Heart left ventricle (tissue), 16 donors: ENCODE measurements around the gene WSCD1. TPM values are rescaled to one million over a fixed set of nuclear protein-coding genes. Genes with fewer than 3 reads are reported as not detected.

Source experiments
- ATAC-seq, 4 donors: fragments of 200-7000 bp; cut with Tn5 transposase; one replicate each; pipeline ENCODE4 v1.9.1; 2020 to 2022; ENCODE audit warnings: moderate library complexity in 4 of 4, mild to moderate bottlenecking in 3 of 4, moderate number of reproducible peaks in 1 of 4
- DNase-seq, 5 donors: peaks; one replicate each; pipeline ENCODE4 v3.0.0-alpha.2; 2020
- H3K27ac ChIP-seq, 12 donors: fragments of 200-600 bp; sonication (generic) in 4 of 12; one replicate each; pipeline versions ENCODE4 v1.5.0 to v1.8.0; 2016 to 2022; ENCODE audit warnings: mild to moderate bottlenecking in 2 of 12
- H3K27me3 ChIP-seq, 9 donors: fragments of 200-600 bp; sonication (generic) in 2 of 9; one replicate each; pipeline versions ENCODE4 v1.5.1 to v1.8.0; 2016 to 2022; ENCODE audit warnings: mild to moderate bottlenecking in 3 of 9
- H3K36me3 ChIP-seq, 9 donors: fragments of 200-600 bp; sonication (generic) in 2 of 9; one replicate each; pipeline versions ENCODE4 v1.5.0 to v1.8.0; 2018 to 2022; ENCODE audit warnings: mild to moderate bottlenecking in 2 of 9
- H3K4me1 ChIP-seq, 12 donors: fragments of 200-600 bp; sonication (generic) in 4 of 12; one replicate each; pipeline versions ENCODE4 v1.5.0 to v1.8.0; 2016 to 2022; ENCODE audit warnings: mild to moderate bottlenecking in 3 of 12
- H3K4me3 ChIP-seq, 12 donors: fragments of 200-600 bp; sonication (generic) in 4 of 12; one replicate each; pipeline versions ENCODE4 v1.5.0 to v1.8.0; 2017 to 2022; ENCODE audit warnings: mild to moderate bottlenecking in 9 of 12, moderate library complexity in 4 of 12
- H3K9me3 ChIP-seq, 12 donors: fragments of 200-600 bp; sonication (generic) in 4 of 12; one replicate each; pipeline versions ENCODE4 v1.5.0 to v1.8.0; 2016 to 2022; ENCODE audit warnings: mild to moderate bottlenecking in 1 of 12
- CTCF ChIP-seq, 12 donors: fragments of 200-600 bp; sonication (generic) in 4 of 12; IDR thresholded peaks; one replicate each; pipeline versions ENCODE4 v1.5.0 to v1.8.0; 2018 to 2022; ENCODE audit warnings: antibody characterized with exemption in 12 of 12, mild to moderate bottlenecking in 5 of 12
- POLR2A ChIP-seq, 2 donors: fragments of 450-650 bp; IDR thresholded peaks; one replicate each; pipeline ENCODE4 v1.6.1; 2017; ENCODE audit warnings: antibody characterized with exemption in 2 of 2, mild to moderate bottlenecking in 2 of 2, moderate library complexity in 2 of 2
- whole genome bisulfite sequencing, 4 donors: extraction: QIAGEN DNeasy Blood & Tissue Kit in 2 of 4; methylation state at CpG; one replicate each; pipeline versions ENCODE4 v1.1.5 to v1.1.7; 2013 to 2018; 5-methylcytosine and 5-hydroxymethylcytosine counted together
- intact Hi-C, 10 donors: fragments of 100-400 bp; cut with DNase I; formaldehyde crosslinking; loops; one replicate each; pipeline versions ENCODE4 v1.11.1 to v1.14.2; 2022
- polyA plus RNA-seq, 2 donors: library from polyadenylated mRNA; stranded (reverse); fragments of 200-250 nt; gene quantifications; one replicate each; pipeline ENCODE4 v1.2.3, GENCODE V29; 2013
- total RNA-seq, 9 donors: library from RNA; depleted of rRNA in 2 of 9; stranded (reverse); fragments of >200 nt in 2 of 9; fragmentation: NEBNext Ultra II Directional in 3 of 9; extraction: Animal tissue kit (Norgen Biotek cat#: 25700) in 3 of 9; gene quantifications; one replicate each; pipeline versions ENCODE4 v1.1.0 to v1.2.4, GENCODE V29; 2016 to 2023
- donor health status: ischemic (EF 13 %, LVEDD 7.1; RV severe dilation, severe dysfunction).
- donor health status: healthy with polysubstance abuse.
- donor health status: DM: no; HTN: yes; CAD: no.
- donor health status: DM: no; HTN: no; CAD: no.
- donor health status: ischemic (EF 25% LVEDD 6.9; RV normal size, moderate dysfunction).
- donor health status: ischemic (EF 25% LVEDD 5.7; RV mildly dilated, moderate dysfunction).
- donor health status: healthy.
- donor health status: DM: yes; HTN: yes; CAD: no.
- donor health status: ischemic (EF 35%, LVEDD 5.7; RV mildly dilated, moderate dysfunction).
- donor health status: nonischemic (EF 11% LVEDD 7.7; RV severe dilation, severe dysfunction).
- donor health status: DM: yes; HTN: yes; CAD: no.
- donor health status: PGD.
- donor health status: ischemic (EF 29% LVEDD 5.4; RV normal size, mild dysfunction).
- donor health status: nonischemic (EF 23%, LVEDD 6.1; RV moderate dilation, normal function).

Gene WSCD1
- total and polyA plus RNA-seq, 11 donors: 2.5 to 12.4 (median 4.4) TPM

GRCh38 chr17:6056104-6056503 is 14.1 kb upstream of the WSCD1 start:
- DNase-seq: no peak
- Histone ChIP-seq H3K27me3 (peaks cover 0 to 27% (median 5%) of the 10 kb centered on the region in 9 donors), H3K9me3 (no peaks in the 10 kb centered on the region), H3K4me3 (no peak overlapping the region), H3K36me3 (no peaks in the 10 kb centered on the region), H3K27ac (no peak overlapping the region), H3K4me1 (no peaks in the 10 kb centered on the region)
- TF ChIP-seq CTCF (IDR thresholded peaks at IDR 0.05) (no peak), POLR2A (IDR thresholded peaks at IDR 0.05) (no peak)
- ATAC-seq: no peak
- WGBS, 4 donors: 89 to 94% (median 92%) methylated on average over 2 of the region's 2 CpGs
- intact Hi-C loops: no loop called here

- 62 to 72% (median 63%) methylated on average over 7 to 8 of the region's 8 CpGs for WGBS, 4 donors
- H3K36me3 ChIP-seq: no peaks in the 10 kb centered on the region
- H3K4me1 ChIP-seq: no peaks in the 10 kb centered on the region
- H3K27ac ChIP-seq: no peak overlapping the region
- intact Hi-C loops: no loop called here
- ATAC-seq: no peak
- DNase-seq: no peak
- H3K9me3 ChIP-seq: no peaks in the 10 kb centered on the region
- TF ChIP-seq CTCF (IDR thresholded peaks at IDR 0.05) (no peak), POLR2A (IDR thresholded peaks at IDR 0.05) (no peak)
- peaks cover 0 to 30% (median 5%) of the 10 kb centered on the region in 9 donors for H3K27me3 ChIP-seq
- no peak overlapping the region for H3K4me3 ChIP-seq
Measured at GRCh38 chr17:6057562-6057961, 12.6 kb upstream of the WSCD1 start.

GRCh38 chr17:6059406-6059805 is 10.8 kb upstream of the WSCD1 start:
- Histone ChIP-seq H3K4me1 (no peaks in the 10 kb centered on the region), H3K27me3 (peaks cover 0 to 47% (median 5%) of the 10 kb centered on the region in 9 donors), H3K9me3 (no peaks in the 10 kb centered on the region), H3K4me3 (no peak overlapping the region), H3K27ac (no peak overlapping the region), H3K36me3 (no peaks in the 10 kb centered on the region)
- intact Hi-C loops: no loop called here
- ATAC-seq (no peak), DNase-seq (no peak)
- no peak for TF ChIP-seq POLR2A (IDR thresholded peaks at IDR 0.05)
- TF ChIP-seq CTCF (IDR thresholded peaks at IDR 0.05): no peak
- whole genome bisulfite sequencing, 4 donors: 83 to 92% (median 84%) methylated on average over 7 to 8 of the region's 8 CpGs

GRCh38 chr17:6061290-6061689 is 8.9 kb upstream of the WSCD1 start:
- no peak overlapping the region for H3K4me3 ChIP-seq
- DNase-seq: no peak
- ATAC-seq: peak in 2 of 4 donors; percentile 70 to 75
- 39 to 52% (median 50%) methylated on average over 4 to 5 of the region's 5 CpGs for WGBS, 4 donors
- intact Hi-C loops: loop anchor here in 2 of 10 donors (10.0 kb wide), 2 partner anchors 354 to 466 kb away; no protein-coding TSS in a partner anchor
- no peaks in the 10 kb centered on the region for H3K4me1 ChIP-seq
- peaks cover 0 to 60% (median 5%) of the 10 kb centered on the region in 9 donors for H3K27me3 ChIP-seq
- no peak for TF ChIP-seq CTCF (IDR thresholded peaks at IDR 0.05)
- H3K9me3 ChIP-seq: no peaks in the 10 kb centered on the region
- H3K27ac ChIP-seq: no peak overlapping the region
- H3K36me3 ChIP-seq: no peaks in the 10 kb centered on the region
